Smooth muscle cell (in vitro differentiated cells): ENCODE measurements around the gene IQCE. TPM values are rescaled to one million over a fixed set of nuclear protein-coding genes. Genes with fewer than 3 reads are reported as not detected.

Experiments
- DNase-seq: peaks from one replicate; lab custom pipeline; 2025; ENCODE audit not compliant: unreplicated experiment; lab: John Stamatoyannopoulos, UW
- H2AFZ ChIP-seq: fragments of 200-600 bp; sonication (generic); 2 replicates; pipeline ENCODE4 v1.6.0; 2016; ENCODE audit warnings: antibody characterized with exemption, low read depth, mild to moderate bottlenecking
- H3F3A ChIP-seq: fragments of 200-600 bp; sonication (generic); 2 replicates; pipeline ENCODE4 v1.6.0; 2017; ENCODE audit warnings: antibody characterized with exemption, low read depth
- H3K27ac ChIP-seq: fragments of 200-600 bp; sonication (generic); 2 replicates; pipeline ENCODE4 v1.5.1; 2016; ENCODE audit warnings: low read depth, mild to moderate bottlenecking
- H3K27me3 ChIP-seq: fragments of 200-600 bp; sonication (generic); 2 replicates; pipeline ENCODE4 v1.6.1; 2016; ENCODE audit warnings: low read depth, mild to moderate bottlenecking
- H3K36me3 ChIP-seq: fragments of 200-600 bp; sonication (generic); 2 replicates; pipeline ENCODE4 v1.5.1; 2016; ENCODE audit warnings: low read depth
- H3K4me1 ChIP-seq: fragments of 200-600 bp; sonication (generic); 2 replicates; pipeline ENCODE4 v1.5.1; 2016; ENCODE audit warnings: low read depth
- H3K4me2 ChIP-seq: fragments of 200-600 bp; sonication (generic); 2 replicates; pipeline ENCODE4 v1.6.0; 2016; ENCODE audit warnings: mild to moderate bottlenecking
- H3K4me3 ChIP-seq: fragments of 200-600 bp; sonication (generic); 2 replicates; pipeline ENCODE4 v1.5.1; 2016; ENCODE audit warnings: mild to moderate bottlenecking
- H3K79me2 ChIP-seq: fragments of 200-600 bp; sonication (generic); 2 replicates; pipeline ENCODE4 v1.6.0; 2016; ENCODE audit warnings: low read depth, mild to moderate bottlenecking
- H3K9ac ChIP-seq: fragments of 200-600 bp; sonication (generic); 2 replicates; pipeline ENCODE4 v1.6.0; 2016; ENCODE audit warnings: low read depth
- H3K9me3 ChIP-seq: fragments of 200-600 bp; sonication (generic); replicated peaks from 2 replicates; pipeline ENCODE4 v1.5.1; 2016; ENCODE audit warnings: low read depth
- H4K20me1 ChIP-seq: fragments of 200-600 bp; sonication (generic); 2 replicates; pipeline ENCODE4 v1.6.0; 2016; ENCODE audit warnings: low read depth
- CTCF ChIP-seq: fragments of 200-600 bp; sonication (generic); IDR thresholded peaks from 2 replicates; pipeline ENCODE4 v1.5.1; 2017; ENCODE audit warnings: borderline replicate concordance, mild to moderate bottlenecking, antibody characterized with exemption; ENCODE audit not compliant: insufficient read depth, poor library complexity, severe bottlenecking
- WGBS: methylation state at CpG from one replicate; pipeline ENCODE4 v1.1.7; 2016; ENCODE audit warnings: low lambda C conversion rate; 5-methylcytosine and 5-hydroxymethylcytosine counted together
- polyA plus RNA-seq: library from polyadenylated mRNA; unstranded; fragments of >200 nt; fragmentation: Nextera tagmentation; extraction: Ambion mirVana; gene quantifications from 2 replicates; pipeline ENCODE4 v1.2.1, GENCODE V29; 2016
- total RNA-seq: library from RNA; depleted of rRNA; stranded (reverse); fragments of >200 nt; gene quantifications from 2 replicates; pipeline ENCODE4 v1.2.3, GENCODE V29; 2014

Gene IQCE
- total and polyA plus RNA-seq, 2 experiments from 2014 or later: 5.8 to 12.7 TPM

DNA sequence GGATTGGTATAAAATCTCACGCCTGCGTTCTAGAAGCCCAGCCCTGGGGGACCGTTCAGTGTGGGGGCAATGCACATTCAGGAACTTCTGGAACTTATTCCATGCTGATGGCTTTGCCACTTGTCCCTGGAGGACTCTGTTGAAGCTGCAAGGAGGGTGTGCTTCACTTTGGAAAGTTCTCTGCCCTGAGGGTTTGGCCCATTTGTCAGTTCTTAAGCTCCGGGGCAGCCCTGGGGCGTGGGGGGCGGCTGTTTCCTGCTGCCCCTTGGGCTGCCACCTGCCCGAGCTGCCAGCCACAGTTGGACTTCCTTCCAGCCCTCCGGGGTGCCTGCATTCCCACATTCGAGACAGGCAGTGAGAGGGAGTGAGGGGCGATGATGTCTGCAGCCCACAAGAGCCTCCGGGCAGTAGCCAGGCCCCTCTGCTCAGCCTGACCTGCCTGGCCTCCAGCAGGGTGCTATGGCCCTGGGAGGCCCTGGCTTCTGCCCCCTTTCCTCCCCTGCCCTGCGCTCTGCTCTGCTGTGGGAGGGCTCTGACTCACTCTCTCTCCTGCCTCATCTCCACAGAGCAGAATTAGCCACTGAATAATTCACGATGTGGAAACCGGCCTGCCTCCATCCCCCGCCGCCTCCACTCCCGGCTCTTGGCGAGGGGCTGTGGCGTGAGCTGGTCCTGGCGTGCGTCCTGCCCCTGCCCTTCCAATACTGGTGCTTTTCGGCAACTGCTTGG, 74.9 kb downstream of the IQCE start:
- H2AFZ ChIP-seq: no peak overlapping the region
- no peaks in the 10 kb centered on the region for H3K36me3 ChIP-seq
- no peaks in the 10 kb centered on the region for H3K9me3 ChIP-seq
- peak overlapping the region; percentile 93 for H3K27ac ChIP-seq
- H3K27me3 ChIP-seq: no peaks in the 10 kb centered on the region
- peaks cover 10% of the 10 kb centered on the region for H3K4me1 ChIP-seq
- H3K9ac ChIP-seq: peak overlapping the region; percentile 96
- peak; percentile 69 for DNase-seq
- H3K4me2 ChIP-seq: peak overlapping the region; percentile 99
- peak overlapping the region; percentile 84 for H3K4me3 ChIP-seq
- no peak for TF ChIP-seq CTCF
- peaks cover 65% of the 10 kb centered on the region for H4K20me1 ChIP-seq
- peaks cover 63% of the 10 kb centered on the region for H3K79me2 ChIP-seq
- WGBS: 3% methylated on average over 22 of the region's 22 CpGs
- H3F3A ChIP-seq: peaks cover 12% of the 10 kb centered on the region

- peaks cover 71% of the 10 kb centered on the region for H3K79me2 ChIP-seq
- H3K36me3 ChIP-seq: no peaks in the 10 kb centered on the region
- peaks cover 73% of the 10 kb centered on the region for H4K20me1 ChIP-seq
- H3K9ac ChIP-seq: peak overlapping the region; percentile 80
- no peaks in the 10 kb centered on the region for H3K9me3 ChIP-seq
- H3K4me3 ChIP-seq: peak overlapping the region; percentile 84
- peak overlapping the region; percentile 93 for H3K27ac ChIP-seq
- H3K4me1 ChIP-seq: peaks cover 10% of the 10 kb centered on the region
- H3K27me3 ChIP-seq: no peaks in the 10 kb centered on the region
- no peak for DNase-seq
- no peak overlapping the region for H2AFZ ChIP-seq
- WGBS: 91% methylated on average over 22 of the region's 22 CpGs
- peak overlapping the region; percentile 99 for H3K4me2 ChIP-seq
- H3F3A ChIP-seq: peaks cover 12% of the 10 kb centered on the region
- TF ChIP-seq CTCF: no peak
These were observed 75.7 kb downstream of the IQCE start for GRCh38 chr7:2634267-2635145.

GRCh38 chr7:2635148-2635668, 76.4 kb downstream of the IQCE start:
- WGBS: 96% methylated on average over 15 of the region's 15 CpGs
- peaks cover 9% of the 10 kb centered on the region for H3F3A ChIP-seq
- H3K4me2 ChIP-seq: peak overlapping the region; percentile 99
- no peak overlapping the region for H3K4me3 ChIP-seq
- H3K4me1 ChIP-seq: peaks cover 10% of the 10 kb centered on the region
- H3K9ac ChIP-seq: no peak overlapping the region
- H3K36me3 ChIP-seq: no peaks in the 10 kb centered on the region
- H3K79me2 ChIP-seq: peaks cover 78% of the 10 kb centered on the region
- DNase-seq: no peak
- no peaks in the 10 kb centered on the region for H3K27me3 ChIP-seq
- peaks cover 80% of the 10 kb centered on the region for H4K20me1 ChIP-seq
- no peak overlapping the region for H3K27ac ChIP-seq
- no peak overlapping the region for H2AFZ ChIP-seq
- no peaks in the 10 kb centered on the region for H3K9me3 ChIP-seq
- TF ChIP-seq CTCF: no peak
